IPS-18c (cell line): ENCODE measurements around the gene GPR61.

Experiments
- H3K4me3 ChIP-seq: 2 replicates; pipeline ENCODE4 v1.7.0; 2013; ENCODE audit warnings: low read depth, mild to moderate bottlenecking, low read length, moderate library complexity; ENCODE audit not compliant: insufficient read depth
- H3K9me3 ChIP-seq: one replicate; pipeline ENCODE4 v1.6.1; 2013; ENCODE audit warnings: mild to moderate bottlenecking, low read length, moderate library complexity; ENCODE audit not compliant: control insufficient read depth, insufficient read depth

The GPR61 gene

DNA sequence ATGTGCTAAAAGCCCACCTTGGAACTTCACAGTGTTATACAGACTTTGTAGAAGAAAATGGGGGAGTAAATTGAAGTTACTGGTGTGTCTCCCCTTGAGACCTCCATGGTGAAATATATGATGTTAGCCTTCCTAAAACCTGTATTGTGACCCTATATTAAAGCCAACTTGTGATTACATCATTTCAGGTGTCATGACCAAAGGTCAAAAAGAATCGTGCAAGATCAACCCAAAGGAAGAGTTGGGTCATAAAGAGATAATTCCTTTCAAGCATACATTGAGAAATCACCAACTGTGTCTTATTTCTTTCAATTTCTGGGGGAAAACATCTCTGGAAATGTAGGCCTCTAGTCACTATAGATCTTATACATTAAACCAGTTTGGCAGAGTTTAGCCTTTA, 45.1 kb downstream of the GPR61 start:
- no peak overlapping the region for H3K4me3 ChIP-seq
- no peaks in the 10 kb centered on the region for H3K9me3 ChIP-seq

GRCh38 chr1:109586055-109586454, 46.4 kb downstream of the GPR61 start:
- H3K4me3 ChIP-seq, result no peak overlapping the region
- H3K9me3 ChIP-seq, result no peaks in the 10 kb centered on the region

- Histone ChIP-seq H3K9me3 (no peaks in the 10 kb centered on the region), H3K4me3 (no peak overlapping the region)
These were observed 49.5 kb downstream of the GPR61 start for GRCh38 chr1:109589177-109589576.

DNA sequence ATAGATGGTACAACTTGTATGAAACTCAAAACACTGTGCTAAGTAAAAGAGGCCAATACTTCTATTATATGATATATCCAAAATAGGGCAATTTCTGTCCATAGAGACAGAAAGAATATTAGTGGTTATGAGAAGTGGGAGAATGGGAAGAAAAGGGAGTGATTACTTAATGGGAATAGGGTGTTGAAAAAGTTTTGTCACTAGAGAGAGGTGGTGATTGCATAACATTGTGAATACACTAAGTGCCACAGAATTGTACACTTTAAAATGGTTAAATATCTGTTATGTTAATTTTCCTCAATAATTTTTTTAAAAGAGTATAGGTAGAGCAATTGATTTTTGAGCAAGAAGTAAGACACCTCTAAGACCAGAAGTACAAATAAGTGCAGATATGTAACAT, 50.0 kb downstream of the GPR61 start:
- Histone ChIP-seq H3K9me3 (no peaks in the 10 kb centered on the region), H3K4me3 (no peak overlapping the region)

DNA sequence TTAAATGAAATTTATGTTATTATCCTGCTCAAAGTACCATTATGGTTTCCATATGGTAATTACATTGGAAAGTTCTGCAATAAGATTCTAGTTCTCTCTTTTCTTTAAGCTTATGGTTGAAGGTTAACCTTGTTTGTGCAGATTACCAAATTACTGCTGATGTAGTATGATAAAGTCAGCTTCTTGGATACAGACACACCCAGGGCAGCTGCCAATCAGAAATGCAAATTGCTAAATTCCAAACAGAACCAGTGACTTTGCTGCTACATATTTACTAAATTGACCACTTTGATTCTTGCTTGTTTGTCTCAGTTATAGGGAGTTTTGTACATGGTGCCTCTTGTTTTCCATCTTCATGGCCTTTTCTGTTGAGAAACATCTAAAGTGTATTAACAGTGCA, 53.2 kb downstream of the GPR61 start:
- no peak overlapping the region for H3K4me3 ChIP-seq
- no peaks in the 10 kb centered on the region for H3K9me3 ChIP-seq

DNA sequence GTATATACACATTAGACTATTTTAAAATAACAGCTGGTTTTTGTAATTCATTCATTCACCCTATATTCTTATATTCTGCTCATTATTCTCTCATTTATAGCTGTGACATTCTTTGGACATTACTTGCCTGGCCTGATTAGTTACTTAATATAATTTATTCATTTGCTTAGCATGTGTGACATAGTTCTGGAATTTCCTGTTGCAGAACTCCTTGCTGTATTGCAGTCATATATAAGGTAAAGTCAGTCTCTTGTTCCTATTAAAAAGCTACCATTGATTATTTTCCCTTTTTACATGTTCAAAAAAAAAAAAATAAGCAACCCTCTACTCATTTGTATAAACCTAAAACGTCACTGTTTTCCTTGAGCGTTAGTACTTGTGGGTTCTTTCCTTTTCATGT, 55.9 kb downstream of the GPR61 start:
- H3K9me3 ChIP-seq, result no peaks in the 10 kb centered on the region
- H3K4me3 ChIP-seq, result no peak overlapping the region
